HepG2 (cell line): ENCODE measurements around the gene HK2. TPM values are rescaled to one million over a fixed set of nuclear protein-coding genes. Genes with fewer than 3 reads are reported as not detected.
A peak's percentile ranks its signal among the peaks of the same experiment; 100 is the strongest.

ENCODE experiments used
- ATAC-seq: fragments of 200-7000 bp; cut with Tn5 transposase; 3 replicates; pipeline ENCODE4 v1.9.1; 2020; ENCODE audit warnings: mild to moderate bottlenecking, moderate library complexity
- BruUV-seq: library from RNA; stranded (reverse); fragments of 400-500 nt; replicated peaks from 2 replicates; lab custom pipeline; 2021; lab: Mats Ljungman, UMichigan
- CTCF ChIA-PET: fragments of 300-600 bp; formaldehyde crosslinking; extraction: SDS; loops from one replicate; lab custom pipeline; 2021; ENCODE audit warnings: low total read pairs, inconsistent platforms, low intra/inter-chr PET ratio; lab: Yijun Ruan, JAX
- POLR2A ChIA-PET: fragments of 350-600 bp; sonication (Branson Sonifier 250); formaldehyde crosslinking; loops from one replicate; lab custom pipeline; 2020; ENCODE audit warnings: antibody characterized with exemption, inconsistent platforms; lab: Yijun Ruan, JAX
- DNase-seq: peaks from one replicate; pipeline ENCODE4 v3.0.0-alpha.2; 2015; ENCODE audit warnings: low spot score
- FAIRE-seq: peaks from 3 replicates; lab custom pipeline; 2011; peaks lifted over from hg19 to GRCh38; lab: Jason Lieb, UNC
- H2AFZ ChIP-seq: one replicate; pipeline ENCODE4 v1.6.1; 2011; ENCODE audit warnings: low read length, inconsistent platforms
- H3K27ac ChIP-seq: fragments of 300-600 bp; 3 replicates; pipeline ENCODE4 v1.8.0; 2011; ENCODE audit warnings: mixed run types, mild to moderate bottlenecking, mixed read lengths, low read length, inconsistent platforms; ENCODE audit not compliant: insufficient read depth; ENCODE audit errors: extremely low read length
- H3K27me3 ChIP-seq, 2 experiments: fragments of 200-600 bp in 1 of 2; 2 replicates in 1 of 2; 3 replicates in 1 of 2; pipeline versions ENCODE4 v1.6.0 to v1.8.0; 2011; ENCODE audit warnings: low read length in 2 of 2, mild to moderate bottlenecking in 2 of 2, moderate library complexity in 2 of 2, inconsistent platforms in 1 of 2; ENCODE audit not compliant: insufficient read depth in 2 of 2, control insufficient read depth in 1 of 2
- H3K36me3 ChIP-seq, 2 experiments: fragments of 200-600 bp in 1 of 2; replicated peaks in 1 of 2; 2 replicates in 1 of 2; 3 replicates in 1 of 2; pipeline versions ENCODE4 v1.5.1 to v1.8.0; 2011; ENCODE audit warnings: low read length in 2 of 2, inconsistent platforms in 1 of 2; ENCODE audit not compliant: insufficient read depth in 2 of 2, control insufficient read depth in 1 of 2
- H3K4me1 ChIP-seq: 2 replicates; pipeline ENCODE4 v1.5.1; 2012; ENCODE audit warnings: low read length, inconsistent platforms; ENCODE audit not compliant: insufficient read depth
- H3K4me2 ChIP-seq: 2 replicates; pipeline ENCODE4 v1.6.0; 2011; ENCODE audit warnings: low read depth, low read length, inconsistent platforms
- H3K4me3 ChIP-seq, 3 experiments: fragments of 200-600 bp in 1 of 3; sonication (generic), shearing (Covaris generic) in 1 of 3; replicated peaks in 1 of 3; 2 replicates each; pipeline ENCODE4 v1.5.1; 2011 to 2016; ENCODE audit warnings: low read length in 3 of 3, inconsistent platforms in 2 of 3, low read depth in 2 of 3, mild to moderate bottlenecking in 2 of 3, control low read depth in 1 of 3, mixed read lengths in 1 of 3; ENCODE audit not compliant: insufficient read depth in 1 of 3
- H3K79me2 ChIP-seq: one replicate; pipeline ENCODE4 v1.6.1; 2011; ENCODE audit warnings: low read length, inconsistent platforms; ENCODE audit not compliant: insufficient read depth
- H3K9ac ChIP-seq: 2 replicates; pipeline ENCODE4 v1.6.0; 2011; ENCODE audit warnings: mild to moderate bottlenecking, low read depth, low read length, inconsistent platforms; ENCODE audit not compliant: insufficient read depth
- H3K9me3 ChIP-seq: 2 replicates; pipeline ENCODE4 v1.5.1; 2012; ENCODE audit warnings: mild to moderate bottlenecking, low read length
- H4K20me1 ChIP-seq: 2 replicates; pipeline ENCODE4 v1.6.0; 2011; ENCODE audit warnings: inconsistent platforms, mild to moderate bottlenecking, low read length, moderate library complexity; ENCODE audit not compliant: insufficient read depth
- DPF2 ChIP-seq: sonication (generic); formaldehyde crosslinking; IDR thresholded peaks from 2 replicates; pipeline ENCODE4 v1.4.0; 2020; ENCODE audit warnings: mild to moderate bottlenecking, low read depth, missing genetic modification reagents, borderline replicate concordance
- GMEB1 ChIP-seq: sonication (generic); formaldehyde crosslinking; IDR thresholded peaks from 2 replicates; pipeline ENCODE4 v1.5.1; 2020; ENCODE audit warnings: missing genetic modification reagents, mild to moderate bottlenecking, borderline replicate concordance
- HCFC1 ChIP-seq: fragments of 150-350 bp; IDR thresholded peaks from 2 replicates; pipeline ENCODE4 v1.6.1; 2014; ENCODE audit warnings: low read depth, low read length
- MLX ChIP-seq: IDR thresholded peaks from 2 replicates; pipeline ENCODE4 v1.6.1; 2016
- MTERF4 ChIP-seq: sonication (generic); formaldehyde crosslinking; IDR thresholded peaks from 2 replicates; pipeline ENCODE4 v1.8.0; 2023; ENCODE audit warnings: mild to moderate bottlenecking, missing genetic modification reagents
- NFE2L2 ChIP-seq: fragments of 150-350 bp; IDR thresholded peaks from 2 replicates; pipeline ENCODE4 v1.6.1; 2014; ENCODE audit warnings: low read length
- SIN3A ChIP-seq: IDR thresholded peaks from 2 replicates; pipeline ENCODE4 v1.6.1; 2011; ENCODE audit warnings: low read depth, mild to moderate bottlenecking, control low read depth, low read length, borderline replicate concordance
- TAF15 ChIP-seq: fragments of 200-400 bp; formaldehyde crosslinking; IDR thresholded peaks from one replicate; pipeline ENCODE4 v1.6.1; 2018; ENCODE audit warnings: mild to moderate bottlenecking, low read depth, low read length; ENCODE audit not compliant: poor library complexity, severe bottlenecking
- THYN1 ChIP-seq: sonication (generic); formaldehyde crosslinking; IDR thresholded peaks from 2 replicates; pipeline ENCODE4 v1.8.1; 2023; ENCODE audit warnings: low read depth, mild to moderate bottlenecking, moderate library complexity, missing genetic modification reagents, borderline replicate concordance
- TOPORS ChIP-seq: sonication (generic); formaldehyde crosslinking; IDR thresholded peaks from 2 replicates; pipeline ENCODE4 v1.8.0; 2023; ENCODE audit warnings: mild to moderate bottlenecking, missing genetic modification reagents
- ZBTB14 ChIP-seq: sonication (generic); formaldehyde crosslinking; IDR thresholded peaks from 2 replicates; pipeline ENCODE4 v1.4.0; 2020; ENCODE audit warnings: missing genetic modification reagents
- ZBTB33 ChIP-seq: sonication (generic); formaldehyde crosslinking; IDR thresholded peaks from 2 replicates; pipeline ENCODE4 v1.4.0; 2020; ENCODE audit warnings: missing genetic modification reagents
- ZNF460 ChIP-seq: sonication (generic); formaldehyde crosslinking; IDR thresholded peaks from 2 replicates; pipeline ENCODE4 v1.5.1; 2020; ENCODE audit warnings: missing genetic modification reagents, mild to moderate bottlenecking, borderline replicate concordance
- ZNF552 ChIP-seq: sonication (generic); formaldehyde crosslinking; IDR thresholded peaks from 2 replicates; pipeline ENCODE4 v1.9.0; 2022; ENCODE audit warnings: missing genetic modification reagents, mild to moderate bottlenecking, borderline replicate concordance
- ZNF598 ChIP-seq: sonication (generic); formaldehyde crosslinking; IDR thresholded peaks from 2 replicates; pipeline ENCODE4 v1.5.1; 2020; ENCODE audit warnings: mild to moderate bottlenecking, missing genetic modification reagents, borderline replicate concordance
- ZNF616 ChIP-seq: sonication (generic); formaldehyde crosslinking; IDR thresholded peaks from 2 replicates; pipeline ENCODE4 v1.5.0; 2020; ENCODE audit warnings: low read depth, mild to moderate bottlenecking, missing genetic modification reagents
- WGBS: methylation state at CpG from one replicate; pipeline ENCODE4 v1.1.6; 2017; ENCODE audit warnings: low lambda C conversion rate; 5-methylcytosine and 5-hydroxymethylcytosine counted together
- in situ Hi-C: cut with HindIII; loops from 2 replicates; pipeline ENCODE4 v1.10.0; 2017; ENCODE audit warnings: low pct_unique_long_range_greater_than_20kb; ENCODE audit not compliant: extremely low pct_ligation_motif_present
- intact Hi-C: fragments of 100-400 bp; cut with micrococcal nuclease; formaldehyde crosslinking; loops from one replicate; pipeline ENCODE4 v1.10.0; 2022; ENCODE audit not compliant: unreplicated experiment
- polyA plus RNA-seq, 8 experiments: library from polyadenylated mRNA; depleted of rRNA in 3 of 8; stranded (reverse) in 7 of 8; unstranded in 1 of 8; fragments of >200 nt; fragmentation: Illumina TruSeq in 4 of 8; extraction: Trizol in 4 of 8; gene quantifications; 2 replicates each; pipeline versions ENCODE4 v1.2.1 to v1.2.3, GENCODE V29; 2011 to 2016; ENCODE audit warnings: low read depth in 4 of 8, missing spikeins in 1 of 8, mixed read lengths in 1 of 8; ENCODE audit not compliant: insufficient read depth in 1 of 8
- total RNA-seq, 5 experiments: library from RNA; depleted of rRNA; stranded (reverse); fragments of >200 nt; fragmentation: Illumina TruSeq; extraction: Trizol; gene quantifications; 2 replicates each; pipeline ENCODE4 v1.2.3, GENCODE V29; 2016; ENCODE audit warnings: low read depth in 1 of 5

HK2 gene
- total and polyA plus RNA-seq, 2 of the 13 experiments (the other 11 are each of a cell fraction or from before 2014, with no cell fraction given): 13.2 to 101 TPM

GRCh38 chr2:74935975-74936391, 102.1 kb downstream of the HK2 start:
- WGBS: 98% methylated on average over 4 of the region's 4 CpGs
- H4K20me1 ChIP-seq: no peaks in the 10 kb centered on the region
- DNase-seq (no peak), ATAC-seq (no peak), FAIRE-seq (no peak)
- H3K27me3 ChIP-seq: no peaks in the 10 kb centered on the region
- H3K36me3 ChIP-seq: peaks cover 10 to 22% of the 10 kb centered on the region in 2 experiments
- CTCF ChIA-PET: no interaction called here
- H3K4me1 ChIP-seq: peaks cover 62% of the 10 kb centered on the region
- H3K4me3 ChIP-seq: no peak overlapping the region
- no TSS peak for BruUV-seq
- intact Hi-C loops (no loop called here), in situ Hi-C loops (no loop called here)
- TF ChIP-seq NFE2L2: peak; percentile 42; the same call in 1 of the 2 replicates
- no peak for TF ChIP-seq TOPORS (CRISPR knock-in tag)
- no peak for TF ChIP-seq ZNF616 (CRISPR knock-in tag)
- TF ChIP-seq DPF2 (CRISPR knock-in tag): no peak
- no peak for TF ChIP-seq THYN1
- TF ChIP-seq GMEB1: no peak
- TF ChIP-seq MLX (CRISPR knock-in tag): no peak
- TF ChIP-seq MTERF4 (CRISPR knock-in tag): 0 out of 2 replicates have a peak, but pooled peaks have one; percentile 28
- TF ChIP-seq HCFC1: no peak
- no peak for TF ChIP-seq SIN3A
- no peak for TF ChIP-seq ZBTB33
- TF ChIP-seq TAF15: no peak
- TF ChIP-seq ZNF460 (CRISPR knock-in tag): no peak
- no peak for TF ChIP-seq ZBTB14 (CRISPR knock-in tag)
- TF ChIP-seq ZNF598 (CRISPR knock-in tag): 0 out of 2 replicates have a peak, but pooled peaks have one; percentile 40
- no peak for TF ChIP-seq ZNF552 (CRISPR knock-in tag)
- H3K9ac ChIP-seq: no peak overlapping the region
- POLR2A ChIA-PET: interaction anchor here (1.0 kb wide), 1 partner anchor 11 kb away, joined by 5 read pairs; no protein-coding TSS in a partner anchor
- no peak overlapping the region for H3K27ac ChIP-seq
- H3K79me2 ChIP-seq: peaks cover 3% of the 10 kb centered on the region
- H3K4me2 ChIP-seq: no peak overlapping the region
- no peaks in the 10 kb centered on the region for H3K9me3 ChIP-seq
- H2AFZ ChIP-seq: no peak overlapping the region
